ENCODE results near the gene SNF8.

- no peak for TF ChIP-seq ZNF138 (CRISPR knock-in tag; conservative IDR thresholded peaks at IDR 0.05)
- TF ChIP-seq HMGXB4 (CRISPR knock-in tag; IDR thresholded peaks at IDR 0.05) = no peak
- TF ChIP-seq CREB1 (CRISPR knock-in tag; IDR thresholded peaks at IDR 0.05) = no peak
- TF ChIP-seq CTCF (IDR thresholded peaks at IDR 0.05) = no peak
These were observed 46.3 kb upstream of the SNF8 start for GRCh38 chr17:48990882-48991357.
